GF-D8 (cell line): ENCODE measurements around the gene TNNI3.

ENCODE experiments used
- DNase-seq: peaks from one replicate; lab custom pipeline; 2025; lab: John Stamatoyannopoulos, UW

The TNNI3 gene

GRCh38 chr19:55146705-55147273 is 10.7 kb downstream of the TNNI3 start:
- DNase-seq, result no peak

- DNase-seq, result no peak
These were observed 11.3 kb downstream of the TNNI3 start for GRCh38 chr19:55146078-55146704.

- DNase-seq, result no peak
These were observed 12.3 kb downstream of the TNNI3 start for GRCh38 chr19:55145232-55145631.

GRCh38 chr19:55141696-55142095 is 15.8 kb downstream of the TNNI3 start:
- no peak for DNase-seq

- DNase-seq, result no peak
These were observed 19.6 kb downstream of the TNNI3 start for GRCh38 chr19:55137915-55138314.

GRCh38 chr19:55136399-55137102 is 21.0 kb downstream of the TNNI3 start:
- DNase-seq, result no peak

GRCh38 chr19:55134736-55135135 is 22.8 kb downstream of the TNNI3 start:
- DNase-seq, result no peak

GRCh38 chr19:55133639-55134444 is 23.7 kb downstream of the TNNI3 start:
- no peak for DNase-seq

GRCh38 chr19:55132453-55133129 is 24.9 kb downstream of the TNNI3 start:
- no peak for DNase-seq

GRCh38 chr19:55131421-55131820 is 26.1 kb downstream of the TNNI3 start:
- no peak for DNase-seq

GRCh38 chr19:55119053-55119452 is 38.5 kb downstream of the TNNI3 start:
- no peak for DNase-seq

GRCh38 chr19:55118401-55118991 is 39.0 kb downstream of the TNNI3 start:
- no peak for DNase-seq

- peak; percentile 93 for DNase-seq
These were observed 39.7 kb downstream of the TNNI3 start for GRCh38 chr19:55117663-55118391.

GRCh38 chr19:55116859-55117662 is 40.5 kb downstream of the TNNI3 start, which contains the start of gene PPP1R12C:
Gene PPP1R12C, minus strand, starts transcription at chr19:55117637. Its CDS starts 94 bp downstream, at chr19:55117543.
- DNase-seq, result no peak

GRCh38 chr19:55116232-55116858 is 41.2 kb downstream of the TNNI3 start:
- peak; percentile 24 for DNase-seq

- no peak for DNase-seq
These were observed 42.0 kb downstream of the TNNI3 start for GRCh38 chr19:55115446-55116065.

- DNase-seq, result no peak
These were observed 42.9 kb downstream of the TNNI3 start for GRCh38 chr19:55114566-55115145.

GRCh38 chr19:55113570-55114039 is 43.9 kb downstream of the TNNI3 start:
- no peak for DNase-seq
